Smooth muscle cell (in vitro differentiated cells): ENCODE results near the gene FBXO46. TPM values are rescaled to one million over a fixed set of nuclear protein-coding genes. Genes with fewer than 3 reads are reported as not detected.

Experiments used
- DNase-seq: peaks from one replicate; lab custom pipeline; 2025; ENCODE audit not compliant: unreplicated experiment; lab: John Stamatoyannopoulos, UW
- H2AFZ ChIP-seq: fragments of 200-600 bp; sonication (generic); 2 replicates; pipeline ENCODE4 v1.6.0; 2016; ENCODE audit warnings: antibody characterized with exemption, low read depth, mild to moderate bottlenecking
- H3F3A ChIP-seq: fragments of 200-600 bp; sonication (generic); 2 replicates; pipeline ENCODE4 v1.6.0; 2017; ENCODE audit warnings: antibody characterized with exemption, low read depth
- H3K27ac ChIP-seq: fragments of 200-600 bp; sonication (generic); 2 replicates; pipeline ENCODE4 v1.5.1; 2016; ENCODE audit warnings: low read depth, mild to moderate bottlenecking
- H3K27me3 ChIP-seq: fragments of 200-600 bp; sonication (generic); 2 replicates; pipeline ENCODE4 v1.6.1; 2016; ENCODE audit warnings: low read depth, mild to moderate bottlenecking
- H3K36me3 ChIP-seq: fragments of 200-600 bp; sonication (generic); 2 replicates; pipeline ENCODE4 v1.5.1; 2016; ENCODE audit warnings: low read depth
- H3K4me1 ChIP-seq: fragments of 200-600 bp; sonication (generic); 2 replicates; pipeline ENCODE4 v1.5.1; 2016; ENCODE audit warnings: low read depth
- H3K4me2 ChIP-seq: fragments of 200-600 bp; sonication (generic); 2 replicates; pipeline ENCODE4 v1.6.0; 2016; ENCODE audit warnings: mild to moderate bottlenecking
- H3K4me3 ChIP-seq: fragments of 200-600 bp; sonication (generic); 2 replicates; pipeline ENCODE4 v1.5.1; 2016; ENCODE audit warnings: mild to moderate bottlenecking
- H3K79me2 ChIP-seq: fragments of 200-600 bp; sonication (generic); 2 replicates; pipeline ENCODE4 v1.6.0; 2016; ENCODE audit warnings: low read depth, mild to moderate bottlenecking
- H3K9ac ChIP-seq: fragments of 200-600 bp; sonication (generic); 2 replicates; pipeline ENCODE4 v1.6.0; 2016; ENCODE audit warnings: low read depth
- H3K9me3 ChIP-seq: fragments of 200-600 bp; sonication (generic); replicated peaks from 2 replicates; pipeline ENCODE4 v1.5.1; 2016; ENCODE audit warnings: low read depth
- H4K20me1 ChIP-seq: fragments of 200-600 bp; sonication (generic); 2 replicates; pipeline ENCODE4 v1.6.0; 2016; ENCODE audit warnings: low read depth
- CTCF ChIP-seq: fragments of 200-600 bp; sonication (generic); IDR thresholded peaks from 2 replicates; pipeline ENCODE4 v1.5.1; 2017; ENCODE audit warnings: borderline replicate concordance, mild to moderate bottlenecking, antibody characterized with exemption; ENCODE audit not compliant: insufficient read depth, poor library complexity, severe bottlenecking
- WGBS: methylation state at CpG from one replicate; pipeline ENCODE4 v1.1.7; 2016; ENCODE audit warnings: low lambda C conversion rate; 5-methylcytosine and 5-hydroxymethylcytosine counted together
- polyA plus RNA-seq: library from polyadenylated mRNA; unstranded; fragments of >200 nt; fragmentation: Nextera tagmentation; extraction: Ambion mirVana; gene quantifications from 2 replicates; pipeline ENCODE4 v1.2.1, GENCODE V29; 2016
- total RNA-seq: library from RNA; depleted of rRNA; stranded (reverse); fragments of >200 nt; gene quantifications from 2 replicates; pipeline ENCODE4 v1.2.3, GENCODE V29; 2014

Gene FBXO46
- total and polyA plus RNA-seq, 2 experiments from 2014 or later = 7.2 to 7.9 TPM

DNA sequence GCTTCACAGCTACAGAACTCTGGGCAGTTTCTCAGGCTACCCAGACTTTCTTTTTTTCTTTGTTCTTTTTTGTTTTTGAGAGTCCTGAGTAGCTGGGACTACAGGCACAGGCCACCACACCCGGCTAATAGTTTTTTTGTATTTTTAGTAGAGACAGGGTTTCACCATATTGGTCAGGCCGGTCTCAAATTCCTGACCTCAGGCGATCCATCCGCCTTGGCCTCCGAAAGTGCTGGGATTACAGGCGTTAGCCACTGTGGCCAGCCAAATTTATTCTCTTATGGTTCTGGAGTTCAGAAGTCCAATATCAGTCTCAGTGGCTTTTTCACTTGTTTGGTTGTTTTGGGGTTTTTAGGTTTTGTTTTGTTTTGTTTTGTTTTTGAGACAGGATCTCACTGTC, 14.9 kb upstream of the FBXO46 start:
- H3K4me2 ChIP-seq = no peak overlapping the region
- H3K79me2 ChIP-seq = no peaks in the 10 kb centered on the region
- H2AFZ ChIP-seq = no peak overlapping the region
- no peak overlapping the region for H3K4me3 ChIP-seq
- no peak for TF ChIP-seq CTCF
- no peaks in the 10 kb centered on the region for H4K20me1 ChIP-seq
- H3K27ac ChIP-seq = no peak overlapping the region
- WGBS = 88% methylated on average over 6 of the region's 6 CpGs
- no peaks in the 10 kb centered on the region for H3K36me3 ChIP-seq
- H3F3A ChIP-seq = no peaks in the 10 kb centered on the region
- no peaks in the 10 kb centered on the region for H3K27me3 ChIP-seq
- no peaks in the 10 kb centered on the region for H3K4me1 ChIP-seq
- DNase-seq = no peak
- H3K9me3 ChIP-seq = no peaks in the 10 kb centered on the region
- H3K9ac ChIP-seq = no peak overlapping the region

DNA sequence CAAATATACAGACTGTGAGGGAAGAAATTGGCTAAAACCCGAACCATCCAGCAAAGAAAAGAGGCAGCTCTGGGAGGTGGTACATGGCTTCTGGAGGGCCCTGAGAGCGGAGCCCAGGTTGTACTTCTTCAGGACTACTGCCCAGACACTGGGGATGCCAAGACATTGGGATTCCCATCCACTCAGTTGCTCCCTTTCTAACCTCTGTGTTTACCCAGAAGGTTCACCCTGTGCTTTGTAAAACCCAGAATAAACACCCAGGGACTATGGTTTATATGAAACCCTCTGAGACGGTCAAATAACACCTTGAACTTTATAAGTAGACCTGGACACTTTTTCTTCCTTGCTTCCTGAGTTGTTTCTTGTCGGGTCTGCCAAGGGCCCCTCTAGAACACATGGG, 12.3 kb upstream of the FBXO46 start:
- DNase-seq = no peak
- no peaks in the 10 kb centered on the region for H3K9me3 ChIP-seq
- no peaks in the 10 kb centered on the region for H3K79me2 ChIP-seq
- H3K27me3 ChIP-seq = no peaks in the 10 kb centered on the region
- WGBS = 91% methylated on average over 4 of the region's 4 CpGs
- TF ChIP-seq CTCF = no peak
- H3K4me3 ChIP-seq = no peak overlapping the region
- H3K36me3 ChIP-seq = no peaks in the 10 kb centered on the region
- H3K4me2 ChIP-seq = no peak overlapping the region
- H4K20me1 ChIP-seq = no peaks in the 10 kb centered on the region
- no peak overlapping the region for H2AFZ ChIP-seq
- no peak overlapping the region for H3K9ac ChIP-seq
- H3K27ac ChIP-seq = no peak overlapping the region
- no peaks in the 10 kb centered on the region for H3K4me1 ChIP-seq
- H3F3A ChIP-seq = no peaks in the 10 kb centered on the region

DNA sequence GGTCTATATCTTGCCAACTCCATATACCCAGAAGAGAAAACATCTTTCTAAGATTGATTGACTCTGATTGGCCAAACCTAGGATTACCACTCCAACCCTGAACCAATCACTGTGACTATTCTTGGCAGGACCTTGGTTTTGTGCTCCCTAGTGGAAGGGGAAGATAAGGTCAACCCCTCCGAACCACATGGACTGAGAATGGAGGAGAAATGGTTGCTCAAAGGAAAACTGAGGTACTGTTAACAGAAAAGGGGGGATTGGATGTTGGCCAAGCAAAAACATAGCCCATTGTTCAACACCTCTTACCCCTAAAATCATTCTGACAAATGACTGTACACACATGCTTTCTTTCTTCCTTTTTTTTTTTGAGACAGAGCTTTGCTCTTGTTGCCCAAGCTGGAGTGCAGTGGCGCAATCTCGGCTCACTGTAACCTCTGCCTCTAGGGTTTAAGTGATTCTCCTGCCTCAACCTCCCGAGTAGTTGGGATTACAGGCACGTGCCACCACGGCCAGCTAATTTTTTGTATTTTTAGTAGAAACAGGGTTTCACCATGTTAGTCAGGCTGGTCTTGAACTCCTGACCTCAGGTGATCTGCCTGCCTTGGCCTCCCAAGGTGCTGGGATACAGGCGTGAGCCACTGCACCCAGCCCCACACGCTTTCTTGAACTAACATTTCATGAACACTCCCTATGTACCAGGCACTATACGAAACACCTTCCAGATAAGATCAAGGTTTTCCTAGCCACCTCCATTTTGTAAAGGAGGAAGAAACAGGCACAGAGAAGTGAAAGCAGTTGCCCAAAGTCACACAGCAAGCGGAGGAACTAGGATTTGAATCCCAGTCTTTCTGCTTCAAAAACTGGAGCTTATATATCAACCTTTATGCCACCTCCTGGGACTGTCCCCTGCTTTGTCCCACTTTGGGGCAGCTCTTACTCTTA, 9.1 kb upstream of the FBXO46 start:
- no peak overlapping the region for H3K4me2 ChIP-seq
- no peak overlapping the region for H3K9ac ChIP-seq
- H3K27me3 ChIP-seq = no peaks in the 10 kb centered on the region
- no peaks in the 10 kb centered on the region for H3K79me2 ChIP-seq
- H3K4me3 ChIP-seq = no peak overlapping the region
- no peaks in the 10 kb centered on the region for H4K20me1 ChIP-seq
- no peak for DNase-seq
- no peak overlapping the region for H2AFZ ChIP-seq
- no peak for TF ChIP-seq CTCF
- no peaks in the 10 kb centered on the region for H3K9me3 ChIP-seq
- H3K27ac ChIP-seq = no peak overlapping the region
- WGBS = 92% methylated on average over 10 of the region's 10 CpGs
- no peaks in the 10 kb centered on the region for H3F3A ChIP-seq
- H3K4me1 ChIP-seq = no peaks in the 10 kb centered on the region
- H3K36me3 ChIP-seq = no peaks in the 10 kb centered on the region
